ENCODE data around the gene RPS15.
A peak's percentile ranks its signal among the peaks of the same experiment; 100 is the strongest.
"Not testable (repeated sequence)": the region's sequence is repeated elsewhere in the genome, so short reads cannot be mapped to it uniquely, and the experiment has no call there.

The RPS15 gene

GRCh38 chr19:1470305-1471009 lies 32.3 kb downstream of the RPS15 start:
- no peak for DNase-seq (ENCODE audit: low read depth)

GRCh38 chr19:1471010-1471514 lies 32.9 kb downstream of the RPS15 start:
- no peak for DNase-seq (ENCODE audit: low read depth)

GRCh38 chr19:1471515-1472160 lies 33.4 kb downstream of the RPS15 start:
- no peak for DNase-seq (ENCODE audit: low read depth)

GRCh38 chr19:1472231-1473084 lies 34.3 kb downstream of the RPS15 start:
- no peak for DNase-seq (ENCODE audit: low read depth)

- no peak for DNase-seq (ENCODE audit: low read depth)
Observed at GRCh38 chr19:1473085-1473851, 35.1 kb downstream of the RPS15 start.

- no peak for DNase-seq (ENCODE audit: low read depth)
Observed at GRCh38 chr19:1474011-1474764, 36.0 kb downstream of the RPS15 start.

GRCh38 chr19:1474765-1475351 lies 36.7 kb downstream of the RPS15 start:
- no peak for DNase-seq (ENCODE audit: low read depth)

GRCh38 chr19:1475751-1476437 lies 37.7 kb downstream of the RPS15 start:
- no peak for DNase-seq (ENCODE audit: low read depth)

GRCh38 chr19:1477056-1477455 lies 38.9 kb downstream of the RPS15 start:
- not testable (repeated sequence) for DNase-seq (ENCODE audit: low read depth)

- peak; percentile 88 for DNase-seq (ENCODE audit: low read depth)
Observed at GRCh38 chr19:1478934-1479707, 40.9 kb downstream of the RPS15 start, which contains the start of gene C19orf25. TSS of gene C19orf25 (minus strand) at chr19:1479215. CDS start at chr19:1478903, 312 bp downstream.

- DNase-seq (ENCODE audit: low read depth), result no peak
Observed at GRCh38 chr19:1481224-1481892, 43.2 kb downstream of the RPS15 start.

GRCh38 chr19:1481893-1482360 lies 43.7 kb downstream of the RPS15 start:
- no peak for DNase-seq (ENCODE audit: low read depth)

- DNase-seq (ENCODE audit: low read depth), result no peak
Observed at GRCh38 chr19:1482361-1483130, 44.4 kb downstream of the RPS15 start.

GRCh38 chr19:1483131-1483978 lies 45.2 kb downstream of the RPS15 start:
- no peak for DNase-seq (ENCODE audit: low read depth)

- no peak for DNase-seq (ENCODE audit: low read depth)
Observed at GRCh38 chr19:1483979-1484428, 45.8 kb downstream of the RPS15 start.

GRCh38 chr19:1486720-1487575 lies 48.8 kb downstream of the RPS15 start:
- DNase-seq (ENCODE audit: low read depth), result no peak

Data from activated gamma-delta T cell treated with anti-CD3 and anti-CD28 coated beads, Interleukin-2, amount 50 U/mL, for 16 hours (primary cell).